Spleen (tissue), 7 donors: Measurements from ENCODE around the gene TAS2R4.
"Not testable (repeated sequence)": the region's sequence is repeated elsewhere in the genome, so short reads cannot be mapped to it uniquely, and the experiment has no call there.

Experiments used
- POLR2AphosphoS5 ChIP-seq, 3 donors: sonication (generic); formaldehyde crosslinking; IDR thresholded peaks; one replicate each; pipeline ENCODE4 v1.5.1; 2017; ENCODE audit warnings: antibody characterized with exemption in 3 of 3
- TF ChIP-seq, protein P1 (sequence below), 11 experiments: fragments of 200-600 bp in 7 of 11; fragments of 450-650 bp in 4 of 11; sonication (generic) in 4 of 11; IDR thresholded peaks in 8 of 11; conservative IDR thresholded peaks in 3 of 11; 1 replicate in 7 of 11; 2 replicates in 4 of 11; pipeline versions ENCODE4 v1.4.0 to v1.8.0; 2016 to 2021; ENCODE audit warnings: antibody characterized with exemption in 11 of 11, inconsistent platforms in 4 of 11, mild to moderate bottlenecking in 1 of 11
- donor health status: DM: no; HTN: no; CAD: no; lungs with moderate emphysema.
- donor health status: DM: no; HTN: no; CAD: no.
- donor health status: DM: no; HTN: no; CAD: no.

- TF ChIP-seq, protein P1, sequence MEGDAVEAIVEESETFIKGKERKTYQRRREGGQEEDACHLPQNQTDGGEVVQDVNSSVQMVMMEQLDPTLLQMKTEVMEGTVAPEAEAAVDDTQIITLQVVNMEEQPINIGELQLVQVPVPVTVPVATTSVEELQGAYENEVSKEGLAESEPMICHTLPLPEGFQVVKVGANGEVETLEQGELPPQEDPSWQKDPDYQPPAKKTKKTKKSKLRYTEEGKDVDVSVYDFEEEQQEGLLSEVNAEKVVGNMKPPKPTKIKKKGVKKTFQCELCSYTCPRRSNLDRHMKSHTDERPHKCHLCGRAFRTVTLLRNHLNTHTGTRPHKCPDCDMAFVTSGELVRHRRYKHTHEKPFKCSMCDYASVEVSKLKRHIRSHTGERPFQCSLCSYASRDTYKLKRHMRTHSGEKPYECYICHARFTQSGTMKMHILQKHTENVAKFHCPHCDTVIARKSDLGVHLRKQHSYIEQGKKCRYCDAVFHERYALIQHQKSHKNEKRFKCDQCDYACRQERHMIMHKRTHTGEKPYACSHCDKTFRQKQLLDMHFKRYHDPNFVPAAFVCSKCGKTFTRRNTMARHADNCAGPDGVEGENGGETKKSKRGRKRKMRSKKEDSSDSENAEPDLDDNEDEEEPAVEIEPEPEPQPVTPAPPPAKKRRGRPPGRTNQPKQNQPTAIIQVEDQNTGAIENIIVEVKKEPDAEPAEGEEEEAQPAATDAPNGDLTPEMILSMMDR (IDR thresholded peaks at IDR 0.05 in 8 of 11, conservative IDR thresholded peaks at IDR 0.05 in 3 of 11): not testable (repeated sequence)
- not testable (repeated sequence) for TF ChIP-seq POLR2AphosphoS5 (IDR thresholded peaks at IDR 0.05)
These were observed 24.6 kb upstream of the TAS2R4 start for GRCh38 chr7:141751904-141752303.
